Lower lobe of right lung (tissue), 2 donors: ENCODE data around the gene CDHR3. TPM values are rescaled to one million over a fixed set of nuclear protein-coding genes. Genes with fewer than 3 reads are reported as not detected.

ENCODE experiments used
- ATAC-seq, 2 donors: fragments of 200-7000 bp; cut with Tn5 transposase; one replicate each; pipeline ENCODE4 v1.9.1; 2020 to 2022; ENCODE audit warnings: mild to moderate bottlenecking in 2 of 2, moderate library complexity in 2 of 2
- DNase-seq: peaks from one replicate; pipeline ENCODE4 v3.0.0-alpha.2; 2020
- H3K27ac ChIP-seq: fragments of 200-600 bp; one replicate; pipeline ENCODE4 v1.8.0; 2022
- H3K27me3 ChIP-seq: fragments of 200-600 bp; one replicate; pipeline ENCODE4 v1.8.0; 2022; ENCODE audit warnings: low read depth
- H3K36me3 ChIP-seq: fragments of 200-600 bp; one replicate; pipeline ENCODE4 v1.8.0; 2022; ENCODE audit warnings: mild to moderate bottlenecking
- H3K4me1 ChIP-seq: fragments of 200-600 bp; one replicate; pipeline ENCODE4 v1.8.0; 2022
- H3K4me3 ChIP-seq: fragments of 200-600 bp; one replicate; pipeline ENCODE4 v1.8.0; 2022; ENCODE audit warnings: mild to moderate bottlenecking
- H3K9me3 ChIP-seq: fragments of 200-600 bp; one replicate; pipeline ENCODE4 v1.8.0; 2022
- CTCF ChIP-seq: fragments of 200-600 bp; IDR thresholded peaks from one replicate; pipeline ENCODE4 v1.8.0; 2022; ENCODE audit warnings: antibody characterized with exemption, mild to moderate bottlenecking
- intact Hi-C: fragments of 100-400 bp; cut with DNase I; formaldehyde crosslinking; loops from one replicate; pipeline ENCODE4 v1.11.0; 2022
- total RNA-seq: library from RNA; stranded (reverse); fragmentation: NEBNext Ultra II Directional; extraction: Animal tissue kit (Norgen Biotek cat#: 25700); gene quantifications from one replicate; pipeline ENCODE4 v1.2.1, GENCODE V29; 2021
- donor health status: DM: no; HTN: yes; CAD: no; lungs with severe emphysema.

The CDHR3 gene
- total RNA-seq, 1 donor from 2014 or later: 28.7 TPM

GRCh38 chr7:106010331-106010730 is 47.3 kb downstream of the CDHR3 start:
- Histone ChIP-seq H3K4me1 (peaks cover 16% of the 10 kb centered on the region), H3K27ac (no peak overlapping the region), H3K4me3 (no peak overlapping the region), H3K9me3 (no peaks in the 10 kb centered on the region), H3K27me3 (no peaks in the 10 kb centered on the region), H3K36me3 (no peaks in the 10 kb centered on the region)
- intact Hi-C loops: no loop called here
- no peak for TF ChIP-seq CTCF
- no peak for DNase-seq
- ATAC-seq: no peak

GRCh38 chr7:106010866-106011265 is 47.8 kb downstream of the CDHR3 start:
- no peak overlapping the region for H3K27ac ChIP-seq
- H3K4me3 ChIP-seq: no peak overlapping the region
- intact Hi-C loops: no loop called here
- no peak for ATAC-seq
- DNase-seq: no peak
- no peak for TF ChIP-seq CTCF
- H3K4me1 ChIP-seq: peaks cover 16% of the 10 kb centered on the region
- no peaks in the 10 kb centered on the region for H3K9me3 ChIP-seq
- H3K36me3 ChIP-seq: no peaks in the 10 kb centered on the region
- no peaks in the 10 kb centered on the region for H3K27me3 ChIP-seq

GRCh38 chr7:106012184-106012583 is 49.1 kb downstream of the CDHR3 start:
- no peak for DNase-seq
- Histone ChIP-seq H3K9me3 (no peaks in the 10 kb centered on the region), H3K36me3 (no peaks in the 10 kb centered on the region), H3K4me1 (peaks cover 16% of the 10 kb centered on the region), H3K4me3 (no peak overlapping the region), H3K27me3 (no peaks in the 10 kb centered on the region), H3K27ac (no peak overlapping the region)
- ATAC-seq: no peak
- TF ChIP-seq CTCF: no peak
- intact Hi-C loops: no loop called here

GRCh38 chr7:106012935-106013439 is 49.9 kb downstream of the CDHR3 start:
- Histone ChIP-seq H3K4me1 (peaks cover 16% of the 10 kb centered on the region), H3K9me3 (no peaks in the 10 kb centered on the region), H3K27ac (no peak overlapping the region), H3K36me3 (no peaks in the 10 kb centered on the region), H3K4me3 (no peak overlapping the region), H3K27me3 (no peaks in the 10 kb centered on the region)
- intact Hi-C loops: no loop called here
- no peak for TF ChIP-seq CTCF
- no peak for DNase-seq
- no peak for ATAC-seq

- Histone ChIP-seq H3K36me3 (no peaks in the 10 kb centered on the region), H3K27me3 (no peaks in the 10 kb centered on the region), H3K9me3 (no peaks in the 10 kb centered on the region), H3K27ac (no peak overlapping the region), H3K4me3 (no peak overlapping the region), H3K4me1 (no peaks in the 10 kb centered on the region)
- intact Hi-C loops: no loop called here
- ATAC-seq (no peak), DNase-seq (no peak)
- no peak for TF ChIP-seq CTCF
Observed at GRCh38 chr7:106015381-106016218, 52.5 kb downstream of the CDHR3 start.
